Measurements from ENCODE around the gene TET1.

DNA sequence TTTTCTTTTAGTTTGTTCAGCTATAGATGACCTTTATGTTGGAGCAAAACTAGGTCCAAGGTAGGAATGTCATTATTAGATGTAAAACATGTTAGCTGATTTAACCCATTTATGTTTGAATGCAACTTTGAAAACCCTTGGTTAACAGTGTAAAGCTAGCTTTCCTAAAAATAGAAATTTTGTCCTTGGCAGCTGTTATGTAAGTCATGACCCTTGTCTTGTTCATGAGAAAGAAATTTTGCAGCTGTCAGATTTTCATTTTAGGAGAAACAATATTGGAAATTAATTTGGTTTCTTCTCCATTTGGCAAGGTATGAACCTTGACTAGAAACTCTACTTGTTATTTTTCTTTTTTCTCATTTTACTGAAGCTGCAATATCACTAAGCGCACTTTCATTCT is 137.0 kb downstream of the TET1 start:
- TF ChIP-seq POLR2AphosphoS5 (IDR thresholded peaks at IDR 0.05; ENCODE audit: low read depth, low read length) (no peak), CTCF (IDR thresholded peaks at IDR 0.05) (no peak)

Measured in Panc1 (cell line).